Measurements from ENCODE around the gene USF2. TPM values are rescaled to one million over a fixed set of nuclear protein-coding genes. Genes with fewer than 3 reads are reported as not detected.

The USF2 gene
- total RNA-seq, 1 experiment from 2014 or later, result 121 TPM

- in situ Hi-C loops (cut with HindIII; ENCODE audit: low pct_unique_long_range_greater_than_20kb, low sequenced_read_pairs), result no loop called here
- TF ChIP-seq POLR2AphosphoS5 (IDR thresholded peaks at IDR 0.05; ENCODE audit: low read depth, low read length) (no peak), TCF7L2 (IDR thresholded peaks at IDR 0.05; ENCODE audit: low read depth, low read length) (no peak), SIN3A (IDR thresholded peaks at IDR 0.05; ENCODE audit: borderline replicate concordance, insufficient read depth, low read depth, low read length) (no peak), CTCF (IDR thresholded peaks at IDR 0.05) (no peak), REST (IDR thresholded peaks at IDR 0.05; ENCODE audit: insufficient read depth in 1 of 2, low read depth in 2 of 2, low read length in 1 of 2) (no peak)
- intact Hi-C loops (cut with micrococcal nuclease; ENCODE audit: unreplicated experiment), result no loop called here
- ChIA-PET POLR2A (no interaction called here), CTCF (no interaction called here)
- DNase-seq (ENCODE audit: low read depth, low spot score) (no peak), ATAC-seq (no peak)
- no peak overlapping the region for H3K27ac ChIP-seq (ENCODE audit: low read length)
- H3K27me3 ChIP-seq (ENCODE audit: control insufficient read depth, insufficient read depth, low read length), result no peaks in the 10 kb centered on the region; the same call in 1 of the 2 replicates
- H3K36me3 ChIP-seq (ENCODE audit: control insufficient read depth, insufficient read depth, low read length), result no peaks in the 10 kb centered on the region
- BruUV-seq (replicated peaks), result no TSS peak
- H3K9me3 ChIP-seq (ENCODE audit: control insufficient read depth, insufficient read depth, low read depth, low read length), result no peaks in the 10 kb centered on the region
- no peaks in the 10 kb centered on the region for H3K4me1 ChIP-seq (ENCODE audit: control insufficient read depth, insufficient read depth, low read length)
- H3K4me3 ChIP-seq (ENCODE audit: low read depth in 2 of 2, low read length in 2 of 2), result no peak overlapping the region
Measured at GRCh38 chr19:35300339-35300649, 31.5 kb downstream of the USF2 start.

- POLR2A ChIA-PET, result no interaction called here
- TF ChIP-seq TCF7L2 (IDR thresholded peaks at IDR 0.05; ENCODE audit: low read depth, low read length), result no peak
- no peak overlapping the region for H3K27ac ChIP-seq (ENCODE audit: low read length)
- H3K27me3 ChIP-seq (ENCODE audit: control insufficient read depth, insufficient read depth, low read length), result no peaks in the 10 kb centered on the region; the same call in 1 of the 2 replicates
- DNase-seq (ENCODE audit: low read depth, low spot score) (no peak), ATAC-seq (no peak)
- H3K36me3 ChIP-seq (ENCODE audit: control insufficient read depth, insufficient read depth, low read length), result no peaks in the 10 kb centered on the region
- no peak overlapping the region for H3K4me3 ChIP-seq (ENCODE audit: low read depth in 2 of 2, low read length in 2 of 2)
- H3K4me1 ChIP-seq (ENCODE audit: control insufficient read depth, insufficient read depth, low read length), result no peaks in the 10 kb centered on the region
- BruUV-seq (replicated peaks), result no TSS peak
- intact Hi-C loops (cut with micrococcal nuclease; ENCODE audit: unreplicated experiment) (no loop called here), in situ Hi-C loops (cut with HindIII; ENCODE audit: low pct_unique_long_range_greater_than_20kb, low sequenced_read_pairs) (no loop called here)
- CTCF ChIA-PET, result no interaction called here
- H3K9me3 ChIP-seq (ENCODE audit: control insufficient read depth, insufficient read depth, low read depth, low read length), result no peaks in the 10 kb centered on the region
Measured at GRCh38 chr19:35301961-35302360, 33.2 kb downstream of the USF2 start.

GRCh38 chr19:35302446-35302845 lies 33.7 kb downstream of the USF2 start:
- H3K27ac ChIP-seq (ENCODE audit: low read length), result no peak overlapping the region
- no peaks in the 10 kb centered on the region; the same call in 1 of the 2 replicates for H3K27me3 ChIP-seq (ENCODE audit: control insufficient read depth, insufficient read depth, low read length)
- ChIA-PET POLR2A (no interaction called here), CTCF (no interaction called here)
- DNase-seq (ENCODE audit: low read depth, low spot score), result no peak
- H3K36me3 ChIP-seq (ENCODE audit: control insufficient read depth, insufficient read depth, low read length), result no peaks in the 10 kb centered on the region
- no peak for ATAC-seq
- in situ Hi-C loops (cut with HindIII; ENCODE audit: low pct_unique_long_range_greater_than_20kb, low sequenced_read_pairs), result no loop called here
- intact Hi-C loops (cut with micrococcal nuclease; ENCODE audit: unreplicated experiment), result no loop called here
- TF ChIP-seq REST (IDR thresholded peaks at IDR 0.05; ENCODE audit: insufficient read depth in 1 of 2, low read depth in 2 of 2, low read length in 1 of 2) (no peak), TCF7L2 (IDR thresholded peaks at IDR 0.05; ENCODE audit: low read depth, low read length) (no peak), CTCF (IDR thresholded peaks at IDR 0.05) (no peak), SIN3A (IDR thresholded peaks at IDR 0.05; ENCODE audit: borderline replicate concordance, insufficient read depth, low read depth, low read length) (no peak), POLR2AphosphoS5 (IDR thresholded peaks at IDR 0.05; ENCODE audit: low read depth, low read length) (no peak)
- H3K9me3 ChIP-seq (ENCODE audit: control insufficient read depth, insufficient read depth, low read depth, low read length), result no peaks in the 10 kb centered on the region
- no peaks in the 10 kb centered on the region for H3K4me1 ChIP-seq (ENCODE audit: control insufficient read depth, insufficient read depth, low read length)
- no TSS peak for BruUV-seq (replicated peaks)
- no peak overlapping the region for H3K4me3 ChIP-seq (ENCODE audit: low read depth in 2 of 2, low read length in 2 of 2)

Measured in Panc1 (cell line).